ENCODE measurements around the gene ADGB. TPM values are rescaled to one million over a fixed set of nuclear protein-coding genes. Genes with fewer than 3 reads are reported as not detected.

ADGB gene
- total and polyA plus RNA-seq, 4 donors: 0.23 TPM; not detected in 3

GRCh38 chr6:146601352-146601751 lies 2.6 kb downstream of the ADGB start:
- no peak for TF ChIP-seq RAD21 (IDR thresholded peaks at IDR 0.05)
- TF ChIP-seq ATF3 (IDR thresholded peaks at IDR 0.05): no peak
- no peak for TF ChIP-seq RXRA (IDR thresholded peaks at IDR 0.05)
- no peak for TF ChIP-seq ZBTB33 (IDR thresholded peaks at IDR 0.05)
- TF ChIP-seq FOXA1 (IDR thresholded peaks at IDR 0.05): no peak
- TF ChIP-seq EGR1 (IDR thresholded peaks at IDR 0.05; ENCODE audit: low read depth in 2 of 2): no peak
- TF ChIP-seq GABPA (IDR thresholded peaks at IDR 0.05 in 1 of 2, conservative IDR thresholded peaks at IDR 0.05 in 1 of 2): no peak
- TF ChIP-seq FOXA2 (IDR thresholded peaks at IDR 0.05): no peak
- TF ChIP-seq REST (IDR thresholded peaks at IDR 0.05): no peak
- no peak for TF ChIP-seq MAX (IDR thresholded peaks at IDR 0.05)
- TF ChIP-seq TAF1 (conservative IDR thresholded peaks at IDR 0.05): no peak
- no peak for TF ChIP-seq YY1 (IDR thresholded peaks at IDR 0.05)
- no peak for TF ChIP-seq SP1 (IDR thresholded peaks at IDR 0.05)
- TF ChIP-seq HNF4G (IDR thresholded peaks at IDR 0.05): no peak
- no peak for TF ChIP-seq NR2F2 (IDR thresholded peaks at IDR 0.05)
- Histone ChIP-seq H3K27me3 (ENCODE audit: control insufficient read depth in 4 of 4, insufficient read depth in 4 of 4, low read length in 3 of 4) (peaks cover 0 to 3% (median 0%) of the 10 kb centered on the region in 4 donors), H3K9ac (ENCODE audit: low read depth in 1 of 2, low read length in 2 of 2) (no peak overlapping the region), H3K4me3 (ENCODE audit: low read depth in 1 of 3, low read length in 3 of 3) (no peak overlapping the region), H3K27ac (ENCODE audit: low read depth in 1 of 2, low read length in 2 of 2) (no peak overlapping the region), H3K9me3 (ENCODE audit: control insufficient read depth in 4 of 4, low read length in 3 of 4) (no peaks in the 10 kb centered on the region), H3K36me3 (ENCODE audit: control insufficient read depth in 4 of 4, insufficient read depth in 3 of 4, low read depth in 1 of 4, low read length in 3 of 4) (no peaks in the 10 kb centered on the region), H3K4me1 (ENCODE audit: control insufficient read depth in 4 of 4, insufficient read depth in 4 of 4, low read length in 3 of 4) (peaks cover 4 to 6% (median 4%) of the 10 kb centered on the region in 4 donors)
- 56% methylated on average over 4 of the region's 4 CpGs for WGBS
- no peak for DNase-seq (ENCODE audit: low spot score)

- Histone ChIP-seq H3K4me3 (ENCODE audit: low read depth in 1 of 3, low read length in 3 of 3) (no peak overlapping the region), H3K27me3 (ENCODE audit: control insufficient read depth in 4 of 4, insufficient read depth in 4 of 4, low read length in 3 of 4) (peaks cover 0 to 3% (median 0%) of the 10 kb centered on the region in 4 donors), H3K36me3 (ENCODE audit: control insufficient read depth in 4 of 4, insufficient read depth in 3 of 4, low read depth in 1 of 4, low read length in 3 of 4) (no peaks in the 10 kb centered on the region), H3K4me1 (ENCODE audit: control insufficient read depth in 4 of 4, insufficient read depth in 4 of 4, low read length in 3 of 4) (peaks cover 4 to 6% (median 4%) of the 10 kb centered on the region in 4 donors), H3K9me3 (ENCODE audit: control insufficient read depth in 4 of 4, low read length in 3 of 4) (peaks cover 0 to 6% (median 2%) of the 10 kb centered on the region in 4 donors), H3K9ac (ENCODE audit: low read depth in 1 of 2, low read length in 2 of 2) (no peak overlapping the region), H3K27ac (ENCODE audit: low read depth in 1 of 2, low read length in 2 of 2) (no peak overlapping the region)
- no peak for DNase-seq (ENCODE audit: low spot score)
- WGBS: 46% methylated on average over 6 of the region's 6 CpGs
- TF ChIP-seq HNF4A (conservative IDR thresholded peaks at IDR 0.05) (no peak), ZBTB33 (IDR thresholded peaks at IDR 0.05) (no peak), JUND (IDR thresholded peaks at IDR 0.05) (no peak), NR2F2 (IDR thresholded peaks at IDR 0.05) (no peak), HNF4G (IDR thresholded peaks at IDR 0.05) (no peak), MAX (IDR thresholded peaks at IDR 0.05) (no peak)
Observed at GRCh38 chr6:146602526-146602925, 3.8 kb downstream of the ADGB start.
